H9 (cell line): ENCODE data around the gene DENND6B. TPM values are rescaled to one million over a fixed set of nuclear protein-coding genes. Genes with fewer than 3 reads are reported as not detected.

Source experiments
- DNase-seq: peaks from one replicate; pipeline ENCODE4 v3.0.0-alpha.2; 2017
- H2AFZ ChIP-seq: one replicate; pipeline ENCODE4 v1.6.1; 2013; ENCODE audit warnings: mild to moderate bottlenecking, low read length, control low read depth, moderate library complexity
- H2AK5ac ChIP-seq: 2 replicates; pipeline ENCODE4 v1.6.1; 2013; ENCODE audit warnings: low read length, control low read depth, mixed read lengths; ENCODE audit not compliant: insufficient read length
- H2BK120ac ChIP-seq: one replicate; pipeline ENCODE4 v1.6.1; 2013; ENCODE audit warnings: low read depth, mild to moderate bottlenecking, low read length, control low read depth, inconsistent platforms; ENCODE audit not compliant: poor library complexity, severe bottlenecking
- H2BK12ac ChIP-seq: 2 replicates; pipeline ENCODE4 v1.6.1; 2013; ENCODE audit warnings: low read length, control low read depth, mixed read lengths, low read depth; ENCODE audit not compliant: insufficient read length
- H2BK15ac ChIP-seq: 2 replicates; pipeline ENCODE4 v1.6.1; 2013; ENCODE audit warnings: low read depth, low read length, control low read depth
- H2BK20ac ChIP-seq: one replicate; pipeline ENCODE4 v1.6.1; 2013; ENCODE audit warnings: low read depth, mild to moderate bottlenecking, low read length, control low read depth, inconsistent platforms; ENCODE audit not compliant: poor library complexity, severe bottlenecking
- H2BK5ac ChIP-seq: 2 replicates; pipeline ENCODE4 v1.6.1; 2013; ENCODE audit warnings: low read length, control low read depth, mixed read lengths; ENCODE audit not compliant: insufficient read length
- H3K14ac ChIP-seq: 2 replicates; pipeline ENCODE4 v1.6.1; 2013; ENCODE audit warnings: low read length, control low read depth; ENCODE audit not compliant: insufficient read depth
- H3K18ac ChIP-seq: 2 replicates; pipeline ENCODE4 v1.6.1; 2013; ENCODE audit warnings: low read depth, mild to moderate bottlenecking, mixed read lengths, low read length, control low read depth; ENCODE audit not compliant: insufficient read length
- H3K23ac ChIP-seq: 2 replicates; pipeline ENCODE4 v1.6.1; 2013; ENCODE audit warnings: low read length, control low read depth, mixed read lengths, low read depth; ENCODE audit not compliant: insufficient read length
- H3K23me2 ChIP-seq: 2 replicates; pipeline ENCODE4 v1.6.1; 2013; ENCODE audit warnings: low read depth, mild to moderate bottlenecking, mixed read lengths, low read length, control low read depth; ENCODE audit not compliant: insufficient read length, poor library complexity, severe bottlenecking
- H3K27ac ChIP-seq: 2 replicates; pipeline ENCODE4 v1.5.1; 2013; ENCODE audit warnings: low read length, control low read depth, mixed read lengths, low read depth; ENCODE audit not compliant: insufficient read length
- H3K27me3 ChIP-seq: 2 replicates; pipeline ENCODE4 v1.6.1; 2013; ENCODE audit warnings: low read length, control low read depth, inconsistent platforms; ENCODE audit not compliant: insufficient read depth
- H3K4ac ChIP-seq: 2 replicates; pipeline ENCODE4 v1.6.1; 2013; ENCODE audit warnings: low read depth, mild to moderate bottlenecking, control low read depth, inconsistent platforms, low read length, moderate library complexity
- H3K4me1 ChIP-seq: 2 replicates; pipeline ENCODE4 v1.6.1; 2013; ENCODE audit warnings: low read length, control low read depth, inconsistent platforms; ENCODE audit not compliant: insufficient read depth
- H3K4me2 ChIP-seq: 2 replicates; pipeline ENCODE4 v1.6.1; 2013; ENCODE audit warnings: low read length, control low read depth, mixed read lengths; ENCODE audit not compliant: insufficient read length, insufficient read depth
- H3K56ac ChIP-seq: 2 replicates; pipeline ENCODE4 v1.6.1; 2013; ENCODE audit warnings: low read depth, mild to moderate bottlenecking, mixed read lengths, low read length, control low read depth; ENCODE audit not compliant: insufficient read length
- H3K79me1 ChIP-seq: 2 replicates; pipeline ENCODE4 v1.6.1; 2013; ENCODE audit warnings: low read depth, mild to moderate bottlenecking, moderate library complexity, low read length, control low read depth, inconsistent platforms; ENCODE audit not compliant: insufficient read depth, poor library complexity, severe bottlenecking
- H3K79me2 ChIP-seq: 2 replicates; pipeline ENCODE4 v1.6.1; 2013; ENCODE audit warnings: low read length, control low read depth, inconsistent platforms; ENCODE audit not compliant: insufficient read depth
- H3K9ac ChIP-seq: 2 replicates; pipeline ENCODE4 v1.6.1; 2013; ENCODE audit warnings: low read length, control low read depth, mixed read lengths; ENCODE audit not compliant: insufficient read length; ENCODE audit errors: extremely low read depth
- H3K9me3 ChIP-seq: one replicate; pipeline ENCODE4 v1.6.1; 2013; ENCODE audit warnings: low read depth, low read length, inconsistent platforms; ENCODE audit not compliant: control insufficient read depth
- H3T11ph ChIP-seq: one replicate; pipeline ENCODE4 v1.6.1; 2013; ENCODE audit warnings: mild to moderate bottlenecking, low read length, control low read depth, inconsistent platforms
- H4K20me1 ChIP-seq: one replicate; pipeline ENCODE4 v1.6.1; 2013; ENCODE audit not compliant: control insufficient read depth, insufficient read length, insufficient read depth
- H4K5ac ChIP-seq: 2 replicates; pipeline ENCODE4 v1.6.1; 2013; ENCODE audit warnings: low read depth, mild to moderate bottlenecking, mixed read lengths, low read length, control low read depth; ENCODE audit not compliant: insufficient read length
- H4K8ac ChIP-seq: replicated peaks from 2 replicates; pipeline ENCODE4 v1.6.1; 2013; ENCODE audit warnings: low read length, control low read depth, mixed read lengths, low read depth; ENCODE audit not compliant: insufficient read length
- H4K91ac ChIP-seq: 2 replicates; pipeline ENCODE4 v1.6.1; 2013; ENCODE audit warnings: low read depth, mild to moderate bottlenecking, moderate library complexity, mixed read lengths, low read length, control low read depth; ENCODE audit not compliant: insufficient read length
- H3K27ac Mint-ChIP-seq, 3 experiments: 2 replicates in 2 of 3; 3 replicates in 1 of 3; pipeline ENCODE4 v1.8.0; 2020 to 2021; ENCODE audit warnings: mixed read lengths in 3 of 3, mild to moderate bottlenecking in 1 of 3, moderate library complexity in 1 of 3
- H3K27me3 Mint-ChIP-seq: 2 replicates; pipeline ENCODE4 v1.8.0; 2021; ENCODE audit warnings: low read depth, mild to moderate bottlenecking, moderate library complexity, mixed read lengths
- H3K36me3 Mint-ChIP-seq, 3 experiments: 2 replicates in 2 of 3; 3 replicates in 1 of 3; pipeline ENCODE4 v1.8.0; 2020 to 2021; ENCODE audit warnings: low read depth in 3 of 3, mixed read lengths in 3 of 3; ENCODE audit not compliant: insufficient read depth in 1 of 3
- H3K4me1 Mint-ChIP-seq, 2 experiments: 2 replicates each; pipeline ENCODE4 v1.8.0; 2020; ENCODE audit warnings: mixed read lengths in 2 of 2
- H3K4me3 Mint-ChIP-seq, 2 experiments: 2 replicates in 1 of 2; 3 replicates in 1 of 2; pipeline ENCODE4 v1.8.0; 2020 to 2021; ENCODE audit warnings: mild to moderate bottlenecking in 2 of 2, mixed read lengths in 2 of 2, moderate library complexity in 1 of 2
- H3K9me3 Mint-ChIP-seq, 2 experiments: 2 replicates in 1 of 2; 3 replicates in 1 of 2; pipeline ENCODE4 v1.8.0; 2020; ENCODE audit warnings: mild to moderate bottlenecking in 2 of 2, mixed read lengths in 2 of 2, moderate library complexity in 1 of 2
- CTCF ChIP-seq: fragments of 200-600 bp; sonication (generic); conservative IDR thresholded peaks from 3 replicates; pipeline ENCODE4 v1.8.0; 2021; ENCODE audit warnings: antibody characterized with exemption, mild to moderate bottlenecking
- WGBS: extraction: QIAGEN DNeasy Blood & Tissue Kit; methylation state at CpG from one replicate; pipeline ENCODE4 v1.1.7; 2013; ENCODE audit warnings: missing lambda C conversion rate, low lambda C conversion rate, mixed read lengths; ENCODE audit not compliant: insufficient read length; ENCODE audit errors: extremely low coverage; 5-methylcytosine and 5-hydroxymethylcytosine counted together
- total RNA-seq: library from RNA; stranded (reverse); gene quantifications from 2 replicates; pipeline ENCODE4 v1.2.1, GENCODE V29; 2021

The DENND6B gene
- total RNA-seq, 1 experiment from 2014 or later: 1.5 TPM

- Histone ChIP-seq H3K9ac (no peak overlapping the region), H2BK15ac (no peak overlapping the region), H2AFZ (no peak overlapping the region), H3K9me3 (no peaks in the 10 kb centered on the region), H2BK20ac (no peak overlapping the region), H3K4me1 (no peaks in the 10 kb centered on the region), H3K14ac (no peak overlapping the region), H4K91ac (no peak overlapping the region), H3K4me2 (no peak overlapping the region), H2AK5ac (no peak overlapping the region), H2BK120ac (no peak overlapping the region), H3K23me2 (peaks cover 3% of the 10 kb centered on the region), H3K79me2 (no peaks in the 10 kb centered on the region), H3T11ph (no peak overlapping the region), H2BK5ac (no peak overlapping the region), H3K27ac (no peak overlapping the region), H3K4ac (no peak overlapping the region), H4K20me1 (no peaks in the 10 kb centered on the region), H4K8ac (no peak overlapping the region), H3K23ac (no peak overlapping the region), H3K56ac (no peak overlapping the region), H3K18ac (no peak overlapping the region), H2BK12ac (no peak overlapping the region), H3K79me1 (no peaks in the 10 kb centered on the region), H3K27me3 (no peaks in the 10 kb centered on the region), H4K5ac (no peak overlapping the region)
- no peak overlapping the region for H3K27ac Mint-ChIP-seq
- no peak for TF ChIP-seq CTCF
- no peak for DNase-seq
- peaks cover 28 to 58% (median 54%) of the 10 kb centered on the region in 3 experiments for H3K36me3 Mint-ChIP-seq
- H3K27me3 Mint-ChIP-seq: no peaks in the 10 kb centered on the region
- no peaks in the 10 kb centered on the region for H3K4me1 Mint-ChIP-seq
- no CpG with 5 or more reads among the region's 25 CpGs for WGBS
- peaks cover 0 to under 1% of the 10 kb centered on the region in 2 experiments; a peak in 3 of 5 replicates for H3K9me3 Mint-ChIP-seq
- H3K4me3 Mint-ChIP-seq: no peak overlapping the region
These were observed 44.9 kb downstream of the DENND6B start for GRCh38 chr22:50281957-50282356.
